NOMO-1 treated with dmso at 0.1 percent for 144 hours (cell line): Measurements from ENCODE around the gene TRIM47.

Source experiments
- DNase-seq: peaks from one replicate; lab custom pipeline; 2025; ENCODE audit not compliant: unreplicated experiment; lab: John Stamatoyannopoulos, UW

The TRIM47 gene

GRCh38 chr17:75878174-75878998 is at the start of gene TRIM47:
Gene TRIM47, minus strand, starts transcription at chr17:75878581. Its CDS starts 33 bp downstream, at chr17:75878548.
- no peak for DNase-seq

GRCh38 chr17:75927286-75927922 is 49.0 kb upstream of the TRIM47 start:
- DNase-seq, result no peak

- no peak for DNase-seq
Observed at GRCh38 chr17:75926456-75926855, 48.1 kb upstream of the TRIM47 start.

- no peak for DNase-seq
Observed at GRCh38 chr17:75925912-75926311, 47.5 kb upstream of the TRIM47 start.

- no peak for DNase-seq
Observed at GRCh38 chr17:75925103-75925502, 46.7 kb upstream of the TRIM47 start.

- DNase-seq, result no peak
Observed at GRCh38 chr17:75922963-75923874, 44.8 kb upstream of the TRIM47 start.

- DNase-seq, result no peak
Observed at GRCh38 chr17:75922173-75922961, 44.0 kb upstream of the TRIM47 start.

- DNase-seq, result no peak
Observed at GRCh38 chr17:75921596-75921995, 43.2 kb upstream of the TRIM47 start.

- DNase-seq, result no peak
Observed at GRCh38 chr17:75920045-75920560, 41.7 kb upstream of the TRIM47 start.

GRCh38 chr17:75919611-75920010 is 41.2 kb upstream of the TRIM47 start:
- DNase-seq, result no peak

GRCh38 chr17:75917917-75918445 is 39.6 kb upstream of the TRIM47 start:
- DNase-seq, result no peak

- no peak for DNase-seq
Observed at GRCh38 chr17:75917141-75917916, 38.9 kb upstream of the TRIM47 start.

GRCh38 chr17:75915268-75915667 is 36.9 kb upstream of the TRIM47 start:
- DNase-seq, result no peak

GRCh38 chr17:75914643-75915267 is 36.4 kb upstream of the TRIM47 start:
- DNase-seq, result no peak

- no peak for DNase-seq
Observed at GRCh38 chr17:75913537-75914210, 35.3 kb upstream of the TRIM47 start.

- DNase-seq, result no peak
Observed at GRCh38 chr17:75910699-75911098, 32.3 kb upstream of the TRIM47 start.

- DNase-seq, result no peak
Observed at GRCh38 chr17:75909812-75910274, 31.5 kb upstream of the TRIM47 start.
